ENCODE results near the gene CATSPER3. TPM values are rescaled to one million over a fixed set of nuclear protein-coding genes. Genes with fewer than 3 reads are reported as not detected.

CATSPER3 gene
- total RNA-seq, 2 donors from 2014 or later, result 0.82 to 0.85 TPM

GRCh38 chr5:135037519-135038204 lies 70.0 kb downstream of the CATSPER3 start:
- Histone ChIP-seq H3K4me3 (peak overlapping the region; percentile 30), H3K27ac (peak overlapping the region; percentile 15), H3K27me3 (peaks cover 84% of the 10 kb centered on the region), H3K36me3 (no peaks in the 10 kb centered on the region), H3K9me3 (no peaks in the 10 kb centered on the region), H3K4me1 (peaks cover 15% of the 10 kb centered on the region), H3K9ac (ENCODE audit: low read depth in 2 of 2, low read length in 2 of 2) (peak overlapping the region; percentile 52 to 59)
- no peak for DNase-seq
- TF ChIP-seq CTCF (IDR thresholded peaks at IDR 0.05), result no peak
- intact Hi-C loops (cut with DNase I), result no loop called here

GRCh38 chr5:135038205-135038812 lies 70.6 kb downstream of the CATSPER3 start:
- intact Hi-C loops (cut with DNase I), result no loop called here

GRCh38 chr5:135038813-135039270 lies 71.1 kb downstream of the CATSPER3 start:
- Histone ChIP-seq H3K9ac (ENCODE audit: low read depth in 2 of 2, low read length in 2 of 2) (peak overlapping the region; percentile 57 to 59), H3K27ac (peak overlapping the region; percentile 47), H3K27me3 (peaks cover 77% of the 10 kb centered on the region), H3K9me3 (no peaks in the 10 kb centered on the region), H3K36me3 (no peaks in the 10 kb centered on the region), H3K4me3 (peak overlapping the region; percentile 30), H3K4me1 (peaks cover 7% of the 10 kb centered on the region)
- TF ChIP-seq CTCF (IDR thresholded peaks at IDR 0.05), result no peak
- DNase-seq, result no peak
- intact Hi-C loops (cut with DNase I), result no loop called here

More at GRCh38 chr5:135038205-135038812, 70.6 kb downstream of the CATSPER3 start:
- H3K4me3 ChIP-seq, result peak overlapping the region; percentile 30
- no peak for DNase-seq
- H3K9ac ChIP-seq (ENCODE audit: low read depth in 2 of 2, low read length in 2 of 2), result peak overlapping the region; percentile 57 to 59
- no peaks in the 10 kb centered on the region for H3K9me3 ChIP-seq
- H3K27ac ChIP-seq, result peak overlapping the region; percentile 15
- H3K36me3 ChIP-seq, result no peaks in the 10 kb centered on the region
- H3K4me1 ChIP-seq, result peaks cover 10% of the 10 kb centered on the region
- H3K27me3 ChIP-seq, result peaks cover 80% of the 10 kb centered on the region
- no peak for TF ChIP-seq CTCF (IDR thresholded peaks at IDR 0.05)

- TF ChIP-seq CTCF (IDR thresholded peaks at IDR 0.05), result no peak
- H3K36me3 ChIP-seq, result no peaks in the 10 kb centered on the region
- intact Hi-C loops (cut with DNase I), result no loop called here
- peak overlapping the region; percentile 30 for H3K4me3 ChIP-seq
- peak overlapping the region; percentile 12 to 57 for H3K9ac ChIP-seq (ENCODE audit: low read depth in 2 of 2, low read length in 2 of 2)
- H3K27ac ChIP-seq, result peak overlapping the region; percentile 47
- peaks cover 7% of the 10 kb centered on the region for H3K4me1 ChIP-seq
- no peak for DNase-seq
- no peaks in the 10 kb centered on the region for H3K9me3 ChIP-seq
- H3K27me3 ChIP-seq, result peaks cover 72% of the 10 kb centered on the region
These were observed 71.7 kb downstream of the CATSPER3 start for GRCh38 chr5:135039271-135040033.

- H3K9me3 ChIP-seq, result no peaks in the 10 kb centered on the region
- peaks cover 67% of the 10 kb centered on the region for H3K27me3 ChIP-seq
- peak overlapping the region; percentile 47 for H3K27ac ChIP-seq
- peaks cover 7% of the 10 kb centered on the region for H3K4me1 ChIP-seq
- H3K36me3 ChIP-seq, result no peaks in the 10 kb centered on the region
- H3K4me3 ChIP-seq, result peak overlapping the region; percentile 30
- intact Hi-C loops (cut with DNase I), result no loop called here
- H3K9ac ChIP-seq (ENCODE audit: low read depth in 2 of 2, low read length in 2 of 2), result no peak overlapping the region
- DNase-seq, result no peak
- TF ChIP-seq CTCF (IDR thresholded peaks at IDR 0.05), result no peak
These were observed 72.3 kb downstream of the CATSPER3 start for GRCh38 chr5:135040034-135040332.

Data from colonic mucosa (tissue), 4 donors.